ENCODE measurements around the gene CFAP100.

- TF ChIP-seq CTCF (conservative IDR thresholded peaks at IDR 0.05) (no peak), EZH2 (IDR thresholded peaks at IDR 0.05; ENCODE audit: low read depth) (no peak)
Measured at GRCh38 chr3:126451511-126451910, 56.8 kb downstream of the CFAP100 start.

Measured in PC-9 (cell line).